IMR-90 (cell line): ENCODE data around the gene PROZ.

Experiments used
- BHLHE40 ChIP-seq: fragments of 150-350 bp; IDR thresholded peaks from 2 replicates; pipeline ENCODE4 v1.6.1; 2016; ENCODE audit warnings: mild to moderate bottlenecking, low read depth, low read length
- CEBPB ChIP-seq: IDR thresholded peaks from 2 replicates; pipeline ENCODE4 v1.6.1; 2012; ENCODE audit warnings: low read depth, low read length, improper control_type of control experiment
- CTCF ChIP-seq: conservative IDR thresholded peaks from 2 replicates; pipeline ENCODE4 v1.5.1; 2012; ENCODE audit warnings: mild to moderate bottlenecking, low read depth, low read length, improper control_type of control experiment
- MAFK ChIP-seq: IDR thresholded peaks from 2 replicates; pipeline ENCODE4 v1.6.1; 2012; ENCODE audit warnings: low read depth, low read length, improper control_type of control experiment
- MXI1 ChIP-seq: IDR thresholded peaks from 2 replicates; pipeline ENCODE4 v1.6.1; 2012; ENCODE audit warnings: low read depth, mild to moderate bottlenecking, low read length, moderate library complexity, borderline replicate concordance
- NFE2L2 ChIP-seq: fragments of 150-350 bp; IDR thresholded peaks from 2 replicates; pipeline ENCODE4 v1.6.1; 2016; ENCODE audit warnings: low read depth, mild to moderate bottlenecking, low read length
- POLR2A ChIP-seq: IDR thresholded peaks from 2 replicates; pipeline ENCODE4 v1.6.1; 2012; ENCODE audit warnings: mild to moderate bottlenecking, low read depth, low read length
- RAD21 ChIP-seq: IDR thresholded peaks from 2 replicates; pipeline ENCODE4 v1.6.1; 2012; ENCODE audit warnings: low read length, improper control_type of control experiment
- RFX5 ChIP-seq: IDR thresholded peaks from 2 replicates; pipeline ENCODE4 v1.8.0; 2012; ENCODE audit warnings: low read depth, mild to moderate bottlenecking, low read length, moderate library complexity
- USF2 ChIP-seq: fragments of 150-350 bp; IDR thresholded peaks from 2 replicates; pipeline ENCODE4 v1.6.1; 2017; ENCODE audit warnings: mild to moderate bottlenecking, antibody characterized with exemption, low read length, low read depth

- TF ChIP-seq BHLHE40: no peak
- TF ChIP-seq RAD21: peak; percentile 17; the same call in 1 of the 2 replicates
- TF ChIP-seq USF2: peak; percentile 84
- no peak; the same call in 1 of the 2 replicates for TF ChIP-seq POLR2A
- peak; percentile 95 for TF ChIP-seq MXI1
- TF ChIP-seq CTCF: no peak
- peak; percentile 48 for TF ChIP-seq CEBPB
- TF ChIP-seq NFE2L2: no peak
- no peak for TF ChIP-seq MAFK
- TF ChIP-seq RFX5: no peak
Measured at GRCh38 chr13:113209759-113210421, 51.4 kb downstream of the PROZ start.
